Fibroblast of lung (primary cell): Measurements from ENCODE around the gene GNPAT. TPM values are rescaled to one million over a fixed set of nuclear protein-coding genes. Genes with fewer than 3 reads are reported as not detected.

Source experiments
- DNase-seq, 2 donors: peaks; one replicate each; pipeline versions ENCODE4 v3.0.0 to v3.0.0-alpha.2; 2010; ENCODE audit warnings: low read depth in 2 of 2
- H2AFZ ChIP-seq: 2 replicates; pipeline ENCODE4 v1.5.1; 2012; ENCODE audit warnings: low read length, control low read depth, inconsistent platforms
- H3K27ac ChIP-seq: 2 replicates; pipeline ENCODE4 v1.5.1; 2011; ENCODE audit warnings: low read length, control low read depth; ENCODE audit not compliant: insufficient read depth
- H3K27me3 ChIP-seq: 2 replicates; pipeline ENCODE4 v1.5.1; 2011; ENCODE audit warnings: mild to moderate bottlenecking, low read length; ENCODE audit not compliant: control insufficient read depth, insufficient read depth
- H3K36me3 ChIP-seq: 2 replicates; pipeline ENCODE4 v1.5.1; 2011; ENCODE audit warnings: low read length; ENCODE audit not compliant: control insufficient read depth, insufficient read depth
- H3K4me1 ChIP-seq: 2 replicates; pipeline ENCODE4 v1.5.1; 2011; ENCODE audit warnings: low read length; ENCODE audit not compliant: control insufficient read depth, insufficient read depth; ENCODE audit errors: extremely low read depth
- H3K4me2 ChIP-seq: 2 replicates; pipeline ENCODE4 v1.5.1; 2011; ENCODE audit warnings: low read length, control low read depth; ENCODE audit not compliant: insufficient read depth; ENCODE audit errors: extremely low read depth
- H3K4me3 ChIP-seq, 4 experiments: fragments of 200-600 bp in 1 of 4; sonication (generic) in 1 of 4; replicated peaks in 1 of 4; 2 replicates each; pipeline ENCODE4 v1.5.1; 2011 to 2016; ENCODE audit warnings: low read length in 4 of 4, low read depth in 3 of 4, mild to moderate bottlenecking in 3 of 4, control low read depth in 2 of 4, inconsistent platforms in 1 of 4, mixed read lengths in 1 of 4; ENCODE audit not compliant: insufficient read depth in 1 of 4; ENCODE audit errors: control extremely low read depth in 1 of 4
- H3K79me2 ChIP-seq: 2 replicates; pipeline ENCODE4 v1.5.1; 2012; ENCODE audit warnings: mild to moderate bottlenecking, low read length, inconsistent platforms; ENCODE audit not compliant: control insufficient read depth, insufficient read depth
- H3K9ac ChIP-seq: 2 replicates; pipeline ENCODE4 v1.5.1; 2011; ENCODE audit warnings: mild to moderate bottlenecking, low read length, control low read depth; ENCODE audit not compliant: insufficient read depth
- H3K9me3 ChIP-seq: 2 replicates; pipeline ENCODE4 v1.5.1; 2012; ENCODE audit warnings: low read depth, low read length; ENCODE audit not compliant: control insufficient read depth, insufficient read depth
- H4K20me1 ChIP-seq: 2 replicates; pipeline ENCODE4 v1.5.1; 2011; ENCODE audit warnings: low read length; ENCODE audit not compliant: control insufficient read depth, insufficient read depth; ENCODE audit errors: extremely low read depth
- CTCF ChIP-seq, 2 donors: IDR thresholded peaks in 1 of 2; conservative IDR thresholded peaks in 1 of 2; 1 replicate in 1 of 2; 2 replicates in 1 of 2; pipeline ENCODE4 v1.5.1; 2011 to 2012; ENCODE audit warnings: low read length in 2 of 2, control low read depth in 1 of 2, inconsistent platforms in 1 of 2, low read depth in 1 of 2, mild to moderate bottlenecking in 1 of 2
- EZH2 ChIP-seq: IDR thresholded peaks from 2 replicates; pipeline ENCODE4 v1.5.1; 2012; ENCODE audit warnings: low read length, control low read depth, mild to moderate bottlenecking; ENCODE audit errors: missing control alignments
- polyA plus RNA-seq, 2 donors: library from polyadenylated mRNA; depleted of rRNA in 1 of 2; stranded (reverse) in 1 of 2; unstranded in 1 of 2; fragments of >200 nt; gene quantifications; 2 replicates each; pipeline ENCODE4 v1.2.1, GENCODE V29; 2011 to 2012; ENCODE audit warnings: missing spikeins in 1 of 2
- total RNA-seq: library from RNA; depleted of rRNA; stranded (reverse); fragments of >200 nt; gene quantifications from 2 replicates; pipeline ENCODE4 v1.2.1, GENCODE V29; 2014

The GNPAT gene
- total and polyA plus RNA-seq, 2 donors (not counting 1 experiment from before 2014, with no cell fraction given), result 42.5 to 60.4 TPM

- Histone ChIP-seq H3K4me1 (no peaks in the 10 kb centered on the region), H3K27ac (no peak overlapping the region), H3K4me2 (no peak overlapping the region), H3K27me3 (no peaks in the 10 kb centered on the region), H3K4me3 (no peak overlapping the region), H3K36me3 (peaks cover 3% of the 10 kb centered on the region), H3K9me3 (no peaks in the 10 kb centered on the region), H2AFZ (no peak overlapping the region), H3K79me2 (no peaks in the 10 kb centered on the region), H4K20me1 (no peaks in the 10 kb centered on the region), H3K9ac (no peak overlapping the region)
- TF ChIP-seq EZH2 (no peak), CTCF (conservative IDR thresholded peaks at IDR 0.05 in 1 of 2, IDR thresholded peaks at IDR 0.05 in 1 of 2; ENCODE audit: low read depth in 1 of 2, low read length in 2 of 2) (no peak)
- DNase-seq, result no peak
These were observed 6.5 kb upstream of the GNPAT start for GRCh38 chr1:231234506-231234905.

- no peaks in the 10 kb centered on the region for H3K4me1 ChIP-seq
- no peaks in the 10 kb centered on the region for H3K36me3 ChIP-seq
- no peak overlapping the region for H3K4me3 ChIP-seq
- no peak overlapping the region for H3K9ac ChIP-seq
- no peak overlapping the region for H3K27ac ChIP-seq
- no peak for TF ChIP-seq EZH2
- H3K79me2 ChIP-seq, result peaks cover 5% of the 10 kb centered on the region
- no peak overlapping the region for H3K4me2 ChIP-seq
- H3K9me3 ChIP-seq, result no peaks in the 10 kb centered on the region
- no peak overlapping the region for H2AFZ ChIP-seq
- no peak for DNase-seq
- H4K20me1 ChIP-seq, result no peaks in the 10 kb centered on the region
- no peaks in the 10 kb centered on the region for H3K27me3 ChIP-seq
These were observed 5.3 kb upstream of the GNPAT start for GRCh38 chr1:231235526-231236207.

GRCh38 chr1:231236208-231236591, 4.8 kb upstream of the GNPAT start:
- H3K4me2 ChIP-seq, result no peak overlapping the region
- peak in 1 of 2 donors; percentile 6 for DNase-seq
- H3K9me3 ChIP-seq, result no peaks in the 10 kb centered on the region
- no peak for TF ChIP-seq EZH2
- TF ChIP-seq CTCF (conservative IDR thresholded peaks at IDR 0.05 in 1 of 2, IDR thresholded peaks at IDR 0.05 in 1 of 2; ENCODE audit: low read depth in 1 of 2, low read length in 2 of 2), result no peak
- H3K27me3 ChIP-seq, result no peaks in the 10 kb centered on the region
- H3K9ac ChIP-seq, result no peak overlapping the region
- no peak overlapping the region for H3K4me3 ChIP-seq
- H3K27ac ChIP-seq, result no peak overlapping the region
- no peak overlapping the region for H2AFZ ChIP-seq
- H3K79me2 ChIP-seq, result peaks cover 8% of the 10 kb centered on the region
- no peaks in the 10 kb centered on the region for H3K4me1 ChIP-seq
- no peaks in the 10 kb centered on the region for H4K20me1 ChIP-seq
- H3K36me3 ChIP-seq, result no peaks in the 10 kb centered on the region
